Measurements from ENCODE around the gene GNG7. TPM values are rescaled to one million over a fixed set of nuclear protein-coding genes. Genes with fewer than 3 reads are reported as not detected.
A peak's percentile ranks its signal among the peaks of the same experiment; 100 is the strongest.

Gene GNG7
- total RNA-seq, 2 donors from 2014 or later: 12.3 to 12.4 TPM

DNA sequence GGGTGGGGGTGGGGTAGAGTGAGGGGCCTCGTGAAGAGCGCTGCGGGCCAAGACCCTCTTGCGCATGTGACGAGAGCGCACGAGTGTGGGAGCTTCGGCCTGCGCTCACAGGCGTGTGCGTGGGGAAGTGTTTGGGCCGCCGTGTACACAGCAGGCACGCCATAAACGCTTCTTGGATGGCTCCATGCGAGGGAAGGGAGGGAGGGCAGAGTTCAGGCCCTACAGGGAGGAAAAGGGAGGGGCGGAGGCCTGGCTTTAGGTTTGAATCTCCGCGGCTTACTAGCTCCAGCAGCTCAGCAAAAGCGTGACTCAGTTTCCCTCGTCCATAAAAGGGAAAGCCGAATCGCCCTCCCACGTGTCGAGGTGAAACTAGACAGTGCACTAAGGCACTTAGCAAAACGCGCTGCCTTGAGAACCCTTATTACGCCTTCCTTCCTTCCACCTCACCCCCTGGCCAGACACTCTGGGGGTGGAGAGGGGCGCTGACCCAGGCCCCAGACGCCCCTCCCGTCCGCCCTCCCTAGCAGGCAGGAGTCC, 214.0 kb downstream of the GNG7 start:
- TF ChIP-seq, protein P1, sequence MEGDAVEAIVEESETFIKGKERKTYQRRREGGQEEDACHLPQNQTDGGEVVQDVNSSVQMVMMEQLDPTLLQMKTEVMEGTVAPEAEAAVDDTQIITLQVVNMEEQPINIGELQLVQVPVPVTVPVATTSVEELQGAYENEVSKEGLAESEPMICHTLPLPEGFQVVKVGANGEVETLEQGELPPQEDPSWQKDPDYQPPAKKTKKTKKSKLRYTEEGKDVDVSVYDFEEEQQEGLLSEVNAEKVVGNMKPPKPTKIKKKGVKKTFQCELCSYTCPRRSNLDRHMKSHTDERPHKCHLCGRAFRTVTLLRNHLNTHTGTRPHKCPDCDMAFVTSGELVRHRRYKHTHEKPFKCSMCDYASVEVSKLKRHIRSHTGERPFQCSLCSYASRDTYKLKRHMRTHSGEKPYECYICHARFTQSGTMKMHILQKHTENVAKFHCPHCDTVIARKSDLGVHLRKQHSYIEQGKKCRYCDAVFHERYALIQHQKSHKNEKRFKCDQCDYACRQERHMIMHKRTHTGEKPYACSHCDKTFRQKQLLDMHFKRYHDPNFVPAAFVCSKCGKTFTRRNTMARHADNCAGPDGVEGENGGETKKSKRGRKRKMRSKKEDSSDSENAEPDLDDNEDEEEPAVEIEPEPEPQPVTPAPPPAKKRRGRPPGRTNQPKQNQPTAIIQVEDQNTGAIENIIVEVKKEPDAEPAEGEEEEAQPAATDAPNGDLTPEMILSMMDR (conservative IDR thresholded peaks at IDR 0.05): no peak
- DNase-seq: no peak
- H3K9me3 Mint-ChIP-seq: peaks cover 4% of the 10 kb centered on the region
- H3K4me1 Mint-ChIP-seq: no peaks in the 10 kb centered on the region
- H3K27me3 ChIP-seq (ENCODE audit: control insufficient read depth, insufficient read depth, low read length, poor library complexity, severe bottlenecking): peaks cover 30% of the 10 kb centered on the region
- H3K9me3 ChIP-seq (ENCODE audit: control insufficient read depth, low read length): no peaks in the 10 kb centered on the region
- peaks cover 51% of the 10 kb centered on the region for H3K27me3 Mint-ChIP-seq (ENCODE audit: insufficient read depth)
- H3K27ac Mint-ChIP-seq: no peak overlapping the region
- 57 to 61% methylated on average over 20 to 32 of the region's 32 CpGs for WGBS, 2 experiments (ENCODE audit: insufficient coverage in 1 of 2, insufficient read length in 1 of 2)
- H3K36me3 ChIP-seq (ENCODE audit: control insufficient read depth, insufficient read depth, low read length): no peaks in the 10 kb centered on the region
- H3K4me1 ChIP-seq (ENCODE audit: control insufficient read depth, insufficient read depth, low read length): no peaks in the 10 kb centered on the region
- no peaks in the 10 kb centered on the region for H3K36me3 Mint-ChIP-seq (ENCODE audit: low read depth)
- peak overlapping the region; percentile 33 for H3K4me3 Mint-ChIP-seq
- H3K4me3 ChIP-seq (ENCODE audit: low read length): no peak overlapping the region
- H3K27ac ChIP-seq (ENCODE audit: low read depth, low read length): no peak overlapping the region
- H3K9ac ChIP-seq (ENCODE audit: extremely low read depth, low read length, poor library complexity, severe bottlenecking): no peak overlapping the region

DNA sequence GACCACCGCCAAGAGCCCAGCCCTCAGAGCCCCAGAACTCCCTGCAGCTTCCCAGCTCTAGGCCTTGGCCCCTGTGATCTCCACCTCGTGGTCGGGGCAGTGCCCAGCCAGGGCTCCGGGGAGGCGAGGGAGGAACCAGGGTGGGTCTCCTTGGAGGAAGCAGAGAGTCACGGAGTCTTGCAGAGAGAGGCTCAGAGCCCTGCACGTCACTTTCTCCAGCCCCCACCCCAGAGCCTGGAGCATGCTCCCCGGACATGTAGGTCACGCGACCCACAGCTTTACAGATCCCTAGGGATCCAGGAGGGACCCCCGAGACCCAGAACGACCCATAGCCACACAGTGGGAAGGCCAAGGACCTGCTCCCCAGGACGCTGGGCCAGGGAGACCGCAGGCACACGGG, 214.7 kb downstream of the GNG7 start:
- TF ChIP-seq, protein P1 (conservative IDR thresholded peaks at IDR 0.05): no peak
- Mint-ChIP-seq H3K9me3 (peaks cover 10% of the 10 kb centered on the region), H3K27ac (no peak overlapping the region), H3K4me1 (no peaks in the 10 kb centered on the region), H3K27me3 (ENCODE audit: insufficient read depth) (peaks cover 48% of the 10 kb centered on the region), H3K4me3 (no peak overlapping the region), H3K36me3 (ENCODE audit: low read depth) (no peaks in the 10 kb centered on the region)
- Histone ChIP-seq H3K27me3 (ENCODE audit: control insufficient read depth, insufficient read depth, low read length, poor library complexity, severe bottlenecking) (peaks cover 30% of the 10 kb centered on the region), H3K4me3 (ENCODE audit: low read length) (no peak overlapping the region), H3K4me1 (ENCODE audit: control insufficient read depth, insufficient read depth, low read length) (no peaks in the 10 kb centered on the region), H3K9me3 (ENCODE audit: control insufficient read depth, low read length) (no peaks in the 10 kb centered on the region), H3K9ac (ENCODE audit: extremely low read depth, low read length, poor library complexity, severe bottlenecking) (no peak overlapping the region), H3K36me3 (ENCODE audit: control insufficient read depth, insufficient read depth, low read length) (no peaks in the 10 kb centered on the region), H3K27ac (ENCODE audit: low read depth, low read length) (no peak overlapping the region)
- WGBS, 2 experiments (ENCODE audit: insufficient coverage in 1 of 2, insufficient read length in 1 of 2): 66 to 71% methylated on average over 7 to 15 of the region's 15 CpGs
- peak; percentile 65 for DNase-seq

DNA sequence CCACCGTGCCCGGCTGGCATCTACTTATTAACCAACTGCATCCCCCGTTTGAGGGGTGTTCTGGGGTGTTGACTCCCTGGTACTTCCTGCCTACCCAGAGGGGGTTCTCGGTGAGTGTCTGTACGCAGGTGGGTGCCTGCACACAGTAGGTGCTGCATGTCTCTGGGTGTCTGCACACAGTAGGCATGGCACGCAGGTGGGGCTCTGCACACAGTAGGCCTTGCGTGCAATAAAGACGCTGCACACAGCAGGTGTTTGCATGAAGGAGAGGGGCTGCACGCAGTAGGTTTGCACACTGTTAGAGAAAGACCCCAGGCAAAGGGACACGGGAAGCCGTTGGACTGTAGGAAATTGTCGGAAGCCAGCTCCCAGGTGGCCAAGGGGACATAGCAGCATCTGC, 215.4 kb downstream of the GNG7 start:
- H3K4me1 Mint-ChIP-seq: no peaks in the 10 kb centered on the region
- H3K27me3 Mint-ChIP-seq (ENCODE audit: insufficient read depth): peaks cover 49% of the 10 kb centered on the region
- H3K4me1 ChIP-seq (ENCODE audit: control insufficient read depth, insufficient read depth, low read length): no peaks in the 10 kb centered on the region
- DNase-seq: peak; percentile 37
- H3K9me3 ChIP-seq (ENCODE audit: control insufficient read depth, low read length): peaks cover 4% of the 10 kb centered on the region
- TF ChIP-seq, protein P1 (conservative IDR thresholded peaks at IDR 0.05): no peak
- H3K36me3 Mint-ChIP-seq (ENCODE audit: low read depth): no peaks in the 10 kb centered on the region
- no peak overlapping the region for H3K27ac ChIP-seq (ENCODE audit: low read depth, low read length)
- H3K27me3 ChIP-seq (ENCODE audit: control insufficient read depth, insufficient read depth, low read length, poor library complexity, severe bottlenecking): peaks cover 30% of the 10 kb centered on the region
- H3K4me3 Mint-ChIP-seq: no peak overlapping the region
- H3K9me3 Mint-ChIP-seq: peaks cover 10% of the 10 kb centered on the region
- WGBS, 2 experiments (ENCODE audit: insufficient coverage in 1 of 2, insufficient read length in 1 of 2): 93 to 95% methylated on average over 12 of the region's 12 CpGs
- H3K4me3 ChIP-seq (ENCODE audit: low read length): no peak overlapping the region
- H3K27ac Mint-ChIP-seq: no peak overlapping the region
- H3K9ac ChIP-seq (ENCODE audit: extremely low read depth, low read length, poor library complexity, severe bottlenecking): no peak overlapping the region
- no peaks in the 10 kb centered on the region for H3K36me3 ChIP-seq (ENCODE audit: control insufficient read depth, insufficient read depth, low read length)
